Measurements from ENCODE around the gene TMEM151A.

DNA sequence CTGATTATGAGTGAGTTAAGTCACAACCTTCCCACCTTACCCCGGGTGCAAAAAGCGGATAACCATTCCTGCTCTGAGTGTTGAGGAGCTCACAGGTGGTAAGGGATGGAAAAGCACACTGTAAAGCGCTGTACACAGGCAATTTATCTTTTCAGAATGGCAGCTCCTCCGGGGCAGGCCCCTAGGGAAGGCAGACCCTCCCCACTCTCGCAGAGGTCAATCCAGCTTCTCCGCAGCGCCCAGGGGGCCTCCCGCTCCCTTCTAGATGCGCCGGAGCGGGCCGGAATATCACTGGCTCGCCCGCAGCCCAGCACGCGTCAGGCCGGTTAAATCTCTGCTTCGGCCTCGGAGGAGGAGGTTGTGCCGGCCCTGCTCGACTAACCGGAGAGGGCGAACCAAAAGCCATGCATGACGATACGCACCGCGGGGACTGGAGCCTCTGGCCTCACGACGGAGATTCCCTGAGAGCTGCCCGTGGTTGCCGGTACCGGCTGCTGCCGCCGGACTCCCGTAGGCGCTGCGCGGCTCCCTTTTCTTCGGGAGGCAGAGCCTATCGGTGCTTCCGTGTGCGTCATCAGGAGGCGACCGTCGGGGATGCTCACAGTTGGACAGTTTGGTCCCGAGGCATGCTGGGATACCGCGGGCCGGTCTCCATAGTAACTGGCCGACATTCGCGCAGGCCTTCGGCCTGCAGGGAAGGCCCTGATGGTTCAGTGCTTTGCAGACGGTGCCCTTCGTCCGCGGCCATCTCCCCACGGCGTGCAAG lies 53.0 kb downstream of the TMEM151A start, which contains the start of gene BRMS1:
- TF ChIP-seq, protein P1, sequence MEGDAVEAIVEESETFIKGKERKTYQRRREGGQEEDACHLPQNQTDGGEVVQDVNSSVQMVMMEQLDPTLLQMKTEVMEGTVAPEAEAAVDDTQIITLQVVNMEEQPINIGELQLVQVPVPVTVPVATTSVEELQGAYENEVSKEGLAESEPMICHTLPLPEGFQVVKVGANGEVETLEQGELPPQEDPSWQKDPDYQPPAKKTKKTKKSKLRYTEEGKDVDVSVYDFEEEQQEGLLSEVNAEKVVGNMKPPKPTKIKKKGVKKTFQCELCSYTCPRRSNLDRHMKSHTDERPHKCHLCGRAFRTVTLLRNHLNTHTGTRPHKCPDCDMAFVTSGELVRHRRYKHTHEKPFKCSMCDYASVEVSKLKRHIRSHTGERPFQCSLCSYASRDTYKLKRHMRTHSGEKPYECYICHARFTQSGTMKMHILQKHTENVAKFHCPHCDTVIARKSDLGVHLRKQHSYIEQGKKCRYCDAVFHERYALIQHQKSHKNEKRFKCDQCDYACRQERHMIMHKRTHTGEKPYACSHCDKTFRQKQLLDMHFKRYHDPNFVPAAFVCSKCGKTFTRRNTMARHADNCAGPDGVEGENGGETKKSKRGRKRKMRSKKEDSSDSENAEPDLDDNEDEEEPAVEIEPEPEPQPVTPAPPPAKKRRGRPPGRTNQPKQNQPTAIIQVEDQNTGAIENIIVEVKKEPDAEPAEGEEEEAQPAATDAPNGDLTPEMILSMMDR (IDR thresholded peaks at IDR 0.05), result peak; percentile 21
- no peak for TF ChIP-seq EZH2 (IDR thresholded peaks at IDR 0.05)

All from neural progenitor cell (in vitro differentiated cells).